DOHH2 (cell line): ENCODE data around the gene POU2AF3.

Experiments used
- CTCF ChIP-seq: fragments of 200-600 bp; sonication (generic); IDR thresholded peaks from one replicate; pipeline ENCODE4 v1.5.1; 2014; ENCODE audit warnings: antibody characterized with exemption, mild to moderate bottlenecking, low read depth, low read length; ENCODE audit not compliant: poor library complexity, severe bottlenecking
- EZH2phosphoT487 ChIP-seq: fragments of 200-600 bp; sonication (generic); IDR thresholded peaks from 2 replicates; pipeline ENCODE4 v1.6.1; 2017; ENCODE audit warnings: borderline replicate concordance, mild to moderate bottlenecking, antibody characterized with exemption, low read length, moderate library complexity, mixed read lengths

- no peak for TF ChIP-seq CTCF
- no peak for TF ChIP-seq EZH2phosphoT487
These were observed 47.4 kb upstream of the POU2AF3 start for GRCh38 chr11:111250936-111251335.
